K562 (cell line): ENCODE results near the gene LNPEP. TPM values are rescaled to one million over a fixed set of nuclear protein-coding genes. Genes with fewer than 3 reads are reported as not detected.

Experiments
- ATF2 ChIP-seq: sonication (generic); formaldehyde crosslinking; IDR thresholded peaks from 2 replicates; pipeline ENCODE4 v1.8.1; 2022; ENCODE audit warnings: missing genetic modification reagents
- CCAR2 ChIP-seq: fragments of 200-400 bp; formaldehyde crosslinking; IDR thresholded peaks from 2 replicates; pipeline ENCODE4 v1.6.1; 2017; ENCODE audit warnings: mild to moderate bottlenecking, low read depth, low read length
- CCNT2 ChIP-seq: IDR thresholded peaks from 2 replicates; pipeline ENCODE4 v1.6.1; 2011; ENCODE audit warnings: borderline replicate concordance, low read depth, mild to moderate bottlenecking, moderate library complexity, mixed read lengths, low read length; ENCODE audit not compliant: insufficient read length; ENCODE audit errors: extremely low read depth
- ETS2 ChIP-seq: IDR thresholded peaks from 2 replicates; pipeline ENCODE4 v1.6.1; 2016; ENCODE audit warnings: borderline replicate concordance, missing genetic modification characterization, mild to moderate bottlenecking, moderate library complexity, missing compliant biosample characterization; ENCODE audit not compliant: poor library complexity, severe bottlenecking
- HEY1 ChIP-seq: fragments of 250-450 bp; sonication (Bioruptor Pico); IDR thresholded peaks from 2 replicates; pipeline ENCODE4 v1.5.0; 2020; ENCODE audit warnings: mild to moderate bottlenecking, moderate library complexity, borderline replicate concordance
- ILF3 ChIP-seq: fragments of 450-650 bp; IDR thresholded peaks from 2 replicates; pipeline ENCODE4 v1.6.1; 2018; ENCODE audit warnings: antibody characterized with exemption, mild to moderate bottlenecking, moderate library complexity, borderline replicate concordance
- MEF2D ChIP-seq: conservative IDR thresholded peaks from 2 replicates; pipeline ENCODE4 v1.6.1; 2016; ENCODE audit warnings: low read depth, missing genetic modification characterization, missing compliant biosample characterization
- NFIX ChIP-seq: fragments of 250-450 bp; sonication (Bioruptor Pico); IDR thresholded peaks from 2 replicates; pipeline ENCODE4 v1.4.0; 2020; ENCODE audit warnings: low read depth, mild to moderate bottlenecking, moderate library complexity
- REST ChIP-seq, 2 experiments: fragments of 450-650 bp; formaldehyde crosslinking in 1 of 2; IDR thresholded peaks; 2 replicates each; pipeline versions ENCODE4 v1.4.0 to v1.6.1; 2014 to 2020; ENCODE audit warnings: mild to moderate bottlenecking in 2 of 2, borderline replicate concordance in 1 of 2, low read depth in 1 of 2
- RNF2 ChIP-seq: sonication (generic); IDR thresholded peaks from 2 replicates; pipeline ENCODE4 v1.6.1; 2016
- SIN3B ChIP-seq: fragments of 450-650 bp; IDR thresholded peaks from 2 replicates; pipeline ENCODE4 v1.6.1; 2017; ENCODE audit warnings: low read depth, mild to moderate bottlenecking, moderate library complexity
- TEAD1 ChIP-seq, 2 experiments: fragments of 450-650 bp in 1 of 2; sonication (generic) in 1 of 2; formaldehyde crosslinking; IDR thresholded peaks; 2 replicates each; pipeline versions ENCODE4 v1.4.0 to v1.8.0; 2020 to 2022; ENCODE audit warnings: mild to moderate bottlenecking in 2 of 2, missing genetic modification reagents in 1 of 2
- XRCC5 ChIP-seq: fragments of 200-400 bp; formaldehyde crosslinking; IDR thresholded peaks from 2 replicates; pipeline ENCODE4 v1.6.1; 2017; ENCODE audit warnings: low read depth, mild to moderate bottlenecking, low read length
- ZKSCAN3 ChIP-seq: fragments of 250-450 bp; sonication (Bioruptor Pico); IDR thresholded peaks from 2 replicates; pipeline ENCODE4 v1.4.0; 2020
- ZNF780A ChIP-seq: fragments of 250-450 bp; sonication (Bioruptor Pico); IDR thresholded peaks from 2 replicates; pipeline ENCODE4 v1.5.0; 2021; ENCODE audit warnings: mild to moderate bottlenecking
- polyA plus RNA-seq, 8 experiments: library from polyadenylated mRNA; depleted of rRNA in 4 of 8; stranded (reverse) in 5 of 8; unstranded in 3 of 8; fragments of >200 nt; fragmentation: Nextera tagmentation in 2 of 8; fragmentation: Illumina TruSeq in 1 of 8; extraction: Ambion mirVana in 2 of 8; extraction: Trizol in 1 of 8; gene quantifications; 2 replicates each; pipeline versions ENCODE4 v1.2.1 to v1.2.3, GENCODE V29; 2011 to 2014; ENCODE audit warnings: inconsistent platforms in 1 of 8, missing spikeins in 1 of 8
- total RNA-seq, 7 experiments: library from RNA; depleted of rRNA in 6 of 7; stranded (reverse); fragments of >200 nt in 6 of 7; fragmentation: Illumina TruSeq in 2 of 7; extraction: Trizol in 2 of 7; gene quantifications; 2 replicates each; pipeline versions ENCODE4 v1.2.1 to v1.2.3, GENCODE V29; 2011 to 2021; ENCODE audit warnings: low replicate concordance in 1 of 7
- TF ChIP-seq, protein P1 (sequence below): fragments of 150-350 bp; conservative IDR thresholded peaks from 2 replicates; pipeline ENCODE4 v1.6.1; 2014; ENCODE audit warnings: low read length

Gene LNPEP
- total and polyA plus RNA-seq, 9 of the 15 experiments (the other 6 are each of a cell fraction or from before 2014, with no cell fraction given): 2.6 to 27.9 (median 11.2) TPM

DNA sequence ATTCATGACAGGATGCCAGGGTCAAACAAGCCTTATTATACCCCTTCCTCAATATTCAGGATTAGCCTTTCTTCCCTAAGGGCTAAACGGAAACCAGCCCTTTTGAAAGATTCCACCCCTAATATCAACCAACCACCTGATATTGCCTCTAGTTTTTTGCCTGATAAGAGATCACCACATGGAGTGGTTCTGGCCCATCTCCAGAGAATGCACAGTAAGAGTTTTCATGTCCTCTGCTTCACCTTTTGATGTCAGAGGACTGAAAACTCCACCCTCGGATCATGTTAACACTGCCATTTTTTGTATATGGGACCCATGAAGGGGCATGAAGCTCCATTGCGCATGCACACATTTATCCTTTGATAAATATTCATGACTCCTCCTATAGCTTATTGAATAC, 5.8 kb upstream of the LNPEP start (continued):
- TF ChIP-seq REST (IDR thresholded peaks at IDR 0.05; ENCODE audit: borderline replicate concordance) (no peak), REST (CRISPR knock-in tag; IDR thresholded peaks at IDR 0.05; ENCODE audit: low read depth) (no peak), RNF2 (peak; percentile 38), MEF2D (no peak), NFIX (no peak), SIN3B (no peak), TEAD1 (CRISPR knock-in tag; IDR thresholded peaks at IDR 0.05) (peak; percentile 33 to 78; a peak in 1 of 4 replicates), XRCC5 (no peak), ETS2 (tag) (no peak), ZKSCAN3 (CRISPR knock-in tag) (no peak), CCAR2 (no peak), ILF3 (no peak), HEY1 (no peak), ZNF780A (no peak), ATF2 (no peak), CCNT2 (no peak)
- TF ChIP-seq, protein P1, sequence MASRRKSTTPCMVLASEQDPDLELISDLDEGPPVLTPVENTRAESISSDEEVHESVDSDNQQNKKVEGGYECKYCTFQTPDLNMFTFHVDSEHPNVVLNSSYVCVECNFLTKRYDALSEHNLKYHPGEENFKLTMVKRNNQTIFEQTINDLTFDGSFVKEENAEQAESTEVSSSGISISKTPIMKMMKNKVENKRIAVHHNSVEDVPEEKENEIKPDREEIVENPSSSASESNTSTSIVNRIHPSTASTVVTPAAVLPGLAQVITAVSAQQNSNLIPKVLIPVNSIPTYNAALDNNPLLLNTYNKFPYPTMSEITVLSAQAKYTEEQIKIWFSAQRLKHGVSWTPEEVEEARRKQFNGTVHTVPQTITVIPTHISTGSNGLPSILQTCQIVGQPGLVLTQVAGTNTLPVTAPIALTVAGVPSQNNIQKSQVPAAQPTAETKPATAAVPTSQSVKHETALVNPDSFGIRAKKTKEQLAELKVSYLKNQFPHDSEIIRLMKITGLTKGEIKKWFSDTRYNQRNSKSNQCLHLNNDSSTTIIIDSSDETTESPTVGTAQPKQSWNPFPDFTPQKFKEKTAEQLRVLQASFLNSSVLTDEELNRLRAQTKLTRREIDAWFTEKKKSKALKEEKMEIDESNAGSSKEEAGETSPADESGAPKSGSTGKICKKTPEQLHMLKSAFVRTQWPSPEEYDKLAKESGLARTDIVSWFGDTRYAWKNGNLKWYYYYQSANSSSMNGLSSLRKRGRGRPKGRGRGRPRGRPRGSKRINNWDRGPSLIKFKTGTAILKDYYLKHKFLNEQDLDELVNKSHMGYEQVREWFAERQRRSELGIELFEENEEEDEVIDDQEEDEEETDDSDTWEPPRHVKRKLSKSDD: no peak
